Measurements from ENCODE around the gene DACH1. TPM values are rescaled to one million over a fixed set of nuclear protein-coding genes. Genes with fewer than 3 reads are reported as not detected.

The DACH1 gene
- total and polyA plus RNA-seq, 2 donors (not counting 1 experiment from before 2014, with no cell fraction given) = 0.02 to 0.33 TPM

DNA sequence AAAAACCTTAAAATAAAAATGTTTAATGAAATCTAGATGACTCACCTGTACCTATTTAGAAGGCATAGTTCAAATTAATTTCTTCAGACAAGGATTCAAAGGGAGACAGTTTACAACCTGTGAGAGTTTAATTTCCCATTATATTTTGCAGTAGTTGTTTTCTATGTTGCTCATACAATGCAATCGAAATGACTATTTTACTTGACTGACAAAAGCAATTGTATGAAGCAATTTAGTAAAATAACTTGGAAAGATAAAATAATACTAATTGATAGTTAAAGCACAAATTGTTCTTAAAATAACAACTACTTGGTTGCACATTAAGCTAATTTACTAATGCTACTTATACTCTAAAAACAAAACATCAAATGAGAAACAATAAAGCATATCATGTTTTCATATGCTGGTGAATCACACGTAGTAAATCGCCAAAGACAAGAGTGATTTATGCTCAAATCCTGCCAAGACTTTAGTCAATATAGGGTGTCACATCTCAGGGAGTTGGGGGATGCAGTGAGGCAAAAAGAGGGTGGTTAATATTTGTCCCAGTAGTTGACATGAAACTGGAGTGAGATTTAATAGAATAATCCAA, 6.4 kb downstream of the DACH1 start:
- Histone ChIP-seq H3K4me3 (replicated peaks in 1 of 4; ENCODE audit: control extremely low read depth in 1 of 4, insufficient read depth in 1 of 4, low read depth in 3 of 4, low read length in 4 of 4) (no peak overlapping the region), H3K79me2 (ENCODE audit: control insufficient read depth, insufficient read depth, low read length) (no peaks in the 10 kb centered on the region), H3K27me3 (ENCODE audit: control insufficient read depth, insufficient read depth, low read length) (no peaks in the 10 kb centered on the region), H3K4me1 (ENCODE audit: control insufficient read depth, extremely low read depth, insufficient read depth, low read length) (no peaks in the 10 kb centered on the region), H2AFZ (ENCODE audit: low read length) (no peak overlapping the region), H3K9me3 (ENCODE audit: control insufficient read depth, insufficient read depth, low read depth, low read length) (no peaks in the 10 kb centered on the region), H3K9ac (ENCODE audit: insufficient read depth, low read length) (no peak overlapping the region), H4K20me1 (ENCODE audit: control insufficient read depth, extremely low read depth, insufficient read depth, low read length) (no peaks in the 10 kb centered on the region), H3K4me2 (ENCODE audit: extremely low read depth, insufficient read depth, low read length) (no peak overlapping the region), H3K27ac (ENCODE audit: insufficient read depth, low read length) (no peak overlapping the region), H3K36me3 (ENCODE audit: control insufficient read depth, insufficient read depth, low read length) (no peaks in the 10 kb centered on the region)
- TF ChIP-seq CTCF (conservative IDR thresholded peaks at IDR 0.05 in 1 of 2, IDR thresholded peaks at IDR 0.05 in 1 of 2; ENCODE audit: low read depth in 1 of 2, low read length in 2 of 2) (no peak), EZH2 (IDR thresholded peaks at IDR 0.05; ENCODE audit: low read length, missing control alignments) (no peak)
- DNase-seq (ENCODE audit: low read depth in 2 of 2) = no peak

DNA sequence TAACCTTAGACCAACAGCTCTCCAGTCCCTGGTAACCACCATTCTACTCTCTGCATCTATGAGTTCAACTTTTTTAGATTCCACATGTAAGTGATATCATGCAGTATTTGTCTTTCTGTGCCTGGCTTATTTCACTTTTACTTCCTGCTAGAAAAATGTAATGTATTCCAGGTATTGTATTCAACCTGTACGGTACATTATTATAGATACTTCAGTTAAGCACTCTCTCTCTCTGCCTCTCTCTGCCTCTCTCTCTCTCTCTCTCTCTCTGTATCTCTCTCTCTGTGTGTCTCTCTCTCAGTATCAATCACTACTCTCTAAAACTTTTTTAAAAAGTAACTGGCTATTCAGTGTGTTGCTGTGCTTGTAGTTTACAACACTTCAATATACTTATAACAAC, 8.4 kb downstream of the DACH1 start:
- no peaks in the 10 kb centered on the region for H3K4me1 ChIP-seq (ENCODE audit: control insufficient read depth, extremely low read depth, insufficient read depth, low read length)
- H3K9me3 ChIP-seq (ENCODE audit: control insufficient read depth, insufficient read depth, low read depth, low read length) = no peaks in the 10 kb centered on the region
- no peak for DNase-seq (ENCODE audit: low read depth in 2 of 2)
- H3K4me3 ChIP-seq (replicated peaks in 1 of 4; ENCODE audit: control extremely low read depth in 1 of 4, insufficient read depth in 1 of 4, low read depth in 3 of 4, low read length in 4 of 4) = no peak overlapping the region
- TF ChIP-seq EZH2 (IDR thresholded peaks at IDR 0.05; ENCODE audit: low read length, missing control alignments) (no peak), CTCF (conservative IDR thresholded peaks at IDR 0.05 in 1 of 2, IDR thresholded peaks at IDR 0.05 in 1 of 2; ENCODE audit: low read depth in 1 of 2, low read length in 2 of 2) (no peak)
- no peak overlapping the region for H3K27ac ChIP-seq (ENCODE audit: insufficient read depth, low read length)
- no peaks in the 10 kb centered on the region for H3K36me3 ChIP-seq (ENCODE audit: control insufficient read depth, insufficient read depth, low read length)
- H3K9ac ChIP-seq (ENCODE audit: insufficient read depth, low read length) = no peak overlapping the region
- no peaks in the 10 kb centered on the region for H3K27me3 ChIP-seq (ENCODE audit: control insufficient read depth, insufficient read depth, low read length)
- H4K20me1 ChIP-seq (ENCODE audit: control insufficient read depth, extremely low read depth, insufficient read depth, low read length) = no peaks in the 10 kb centered on the region
- H3K4me2 ChIP-seq (ENCODE audit: extremely low read depth, insufficient read depth, low read length) = no peak overlapping the region
- no peak overlapping the region for H2AFZ ChIP-seq (ENCODE audit: low read length)
- H3K79me2 ChIP-seq (ENCODE audit: control insufficient read depth, insufficient read depth, low read length) = no peaks in the 10 kb centered on the region

GRCh38 chr13:71856548-71857043, 10.4 kb downstream of the DACH1 start:
- Histone ChIP-seq H3K4me3 (replicated peaks in 1 of 4; ENCODE audit: control extremely low read depth in 1 of 4, insufficient read depth in 1 of 4, low read depth in 3 of 4, low read length in 4 of 4) (no peak overlapping the region), H3K79me2 (ENCODE audit: control insufficient read depth, insufficient read depth, low read length) (no peaks in the 10 kb centered on the region), H3K4me1 (ENCODE audit: control insufficient read depth, extremely low read depth, insufficient read depth, low read length) (no peaks in the 10 kb centered on the region), H3K9ac (ENCODE audit: insufficient read depth, low read length) (no peak overlapping the region), H4K20me1 (ENCODE audit: control insufficient read depth, extremely low read depth, insufficient read depth, low read length) (no peaks in the 10 kb centered on the region), H2AFZ (ENCODE audit: low read length) (no peak overlapping the region), H3K27me3 (ENCODE audit: control insufficient read depth, insufficient read depth, low read length) (no peaks in the 10 kb centered on the region), H3K9me3 (ENCODE audit: control insufficient read depth, insufficient read depth, low read depth, low read length) (no peaks in the 10 kb centered on the region), H3K4me2 (ENCODE audit: extremely low read depth, insufficient read depth, low read length) (no peak overlapping the region), H3K36me3 (ENCODE audit: control insufficient read depth, insufficient read depth, low read length) (no peaks in the 10 kb centered on the region), H3K27ac (ENCODE audit: insufficient read depth, low read length) (no peak overlapping the region)
- no peak for DNase-seq (ENCODE audit: low read depth in 2 of 2)
- TF ChIP-seq CTCF (conservative IDR thresholded peaks at IDR 0.05 in 1 of 2, IDR thresholded peaks at IDR 0.05 in 1 of 2; ENCODE audit: low read depth in 1 of 2, low read length in 2 of 2) (no peak), EZH2 (IDR thresholded peaks at IDR 0.05; ENCODE audit: low read length, missing control alignments) (no peak)

Data from fibroblast of lung (primary cell).